NCI-H526 treated with DMSO at 0.1 percent for 48 hours (cell line): ENCODE data around the gene PSMA7.

ENCODE experiments used
- DNase-seq: peaks from one replicate; lab custom pipeline; 2025; lab: John Stamatoyannopoulos, UW

Gene PSMA7

DNA sequence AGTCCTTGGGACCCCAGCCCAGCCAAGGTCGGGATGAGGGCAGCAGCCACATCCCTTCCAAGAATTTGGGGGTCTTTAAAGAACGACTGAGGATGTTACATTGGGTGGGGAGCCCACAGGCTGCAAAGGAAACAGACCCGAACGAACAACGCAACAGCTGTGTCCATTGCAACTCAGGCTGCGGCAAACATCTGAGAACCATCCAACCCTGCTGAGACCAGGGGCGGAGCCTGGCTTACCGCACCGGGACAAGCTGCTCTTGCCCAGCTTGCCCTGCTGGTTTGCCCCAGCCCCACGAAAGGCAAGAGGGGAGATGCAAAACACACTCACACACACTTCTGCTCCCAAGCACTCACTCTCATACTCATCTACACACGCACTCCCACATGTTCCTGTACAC, 56.0 kb downstream of the PSMA7 start:
- DNase-seq: no peak
